ENCODE results near the gene ANXA5. TPM values are rescaled to one million over a fixed set of nuclear protein-coding genes. Genes with fewer than 3 reads are reported as not detected.

The ANXA5 gene
- polyA plus RNA-seq, 1 of the 3 experiments (the other 2 are of a cell fraction): 379 TPM

DNA sequence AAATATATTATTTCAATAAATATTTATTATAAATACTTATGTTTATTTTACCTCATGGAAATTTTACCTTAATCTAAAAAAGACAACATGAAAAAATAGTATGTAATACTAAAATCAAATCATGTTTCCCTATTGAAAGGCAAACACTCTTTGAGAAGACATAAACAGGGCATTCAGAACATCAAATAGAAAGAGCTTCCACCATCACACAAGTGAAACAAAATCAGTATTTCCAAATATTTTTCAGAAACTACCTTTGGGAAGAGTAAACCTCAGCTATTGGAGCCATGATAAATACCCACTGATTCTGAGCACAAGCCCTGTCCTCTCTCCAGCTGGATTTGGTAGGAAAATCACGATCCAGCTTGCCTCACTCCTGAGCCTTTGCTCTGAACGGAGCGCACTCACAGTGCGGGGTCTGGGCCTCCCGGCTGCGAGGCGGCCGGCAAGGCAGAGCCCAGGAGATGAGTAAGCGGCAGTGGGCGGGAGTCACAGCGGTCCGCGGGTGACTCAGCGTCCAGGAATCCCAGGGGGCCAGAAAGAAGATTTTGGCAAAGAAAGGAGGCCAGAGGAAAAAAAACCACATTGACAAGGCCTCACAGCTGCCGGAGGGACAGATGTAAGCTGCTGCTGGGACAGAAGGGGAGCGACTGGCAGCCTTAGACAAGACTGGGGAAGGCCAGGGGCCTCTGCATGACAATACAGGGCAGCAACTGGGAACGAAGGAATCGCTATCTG, 14.7 kb upstream of the ANXA5 start:
- Histone ChIP-seq H3K36me3 (replicated peaks in 1 of 2; ENCODE audit: control insufficient read depth in 1 of 2, insufficient read depth in 2 of 2, low read length in 1 of 2) (no peaks in the 10 kb centered on the region), H3K79me2 (ENCODE audit: insufficient read depth) (no peaks in the 10 kb centered on the region), H2AFZ (ENCODE audit: low read depth) (peak overlapping the region; percentile 99), H3K9me2 (no peaks in the 10 kb centered on the region), H3K27ac (ENCODE audit: low read depth in 2 of 2, low read length in 1 of 2) (peak overlapping the region; percentile 80 to 97; a peak in 3 of 4 replicates), H3K4me2 (peak overlapping the region; percentile 78), H3F3A (replicated peaks; ENCODE audit: insufficient read depth) (peaks cover 9% of the 10 kb centered on the region), H3K9ac (peak overlapping the region; percentile 73), H4K20me1 (ENCODE audit: insufficient read depth) (no peaks in the 10 kb centered on the region), H3K4me1 (ENCODE audit: control insufficient read depth in 1 of 2, insufficient read depth in 2 of 2, low read depth in 1 of 2, low read length in 1 of 2) (peaks cover 4 to 16% of the 10 kb centered on the region in 2 experiments; a peak in 2 of 4 replicates), H3K4me3 (ENCODE audit: low read depth in 2 of 2, low read length in 1 of 2) (peak overlapping the region; percentile 24 to 52; a peak in 2 of 4 replicates), H3K27me3 (ENCODE audit: insufficient read depth) (no peaks in the 10 kb centered on the region), H3K9me3 (no peaks in the 10 kb centered on the region)
- WGBS (ENCODE audit: low lambda C conversion rate): 7% methylated on average over 18 of the region's 18 CpGs
- POLR2A ChIA-PET: interaction anchor here (1.1 kb wide), 1 partner anchor 15 kb away, joined by 7 read pairs; the partner anchor contains the start of gene ANXA5
- DNase-seq: peak; percentile 65
- CTCF ChIA-PET: interaction anchor here (0.6 to 1.2 kb wide), 2 partner anchors 29 to 227 kb away, joined by 3 read pairs; no protein-coding TSS in a partner anchor
- TF ChIP-seq, protein P1, sequence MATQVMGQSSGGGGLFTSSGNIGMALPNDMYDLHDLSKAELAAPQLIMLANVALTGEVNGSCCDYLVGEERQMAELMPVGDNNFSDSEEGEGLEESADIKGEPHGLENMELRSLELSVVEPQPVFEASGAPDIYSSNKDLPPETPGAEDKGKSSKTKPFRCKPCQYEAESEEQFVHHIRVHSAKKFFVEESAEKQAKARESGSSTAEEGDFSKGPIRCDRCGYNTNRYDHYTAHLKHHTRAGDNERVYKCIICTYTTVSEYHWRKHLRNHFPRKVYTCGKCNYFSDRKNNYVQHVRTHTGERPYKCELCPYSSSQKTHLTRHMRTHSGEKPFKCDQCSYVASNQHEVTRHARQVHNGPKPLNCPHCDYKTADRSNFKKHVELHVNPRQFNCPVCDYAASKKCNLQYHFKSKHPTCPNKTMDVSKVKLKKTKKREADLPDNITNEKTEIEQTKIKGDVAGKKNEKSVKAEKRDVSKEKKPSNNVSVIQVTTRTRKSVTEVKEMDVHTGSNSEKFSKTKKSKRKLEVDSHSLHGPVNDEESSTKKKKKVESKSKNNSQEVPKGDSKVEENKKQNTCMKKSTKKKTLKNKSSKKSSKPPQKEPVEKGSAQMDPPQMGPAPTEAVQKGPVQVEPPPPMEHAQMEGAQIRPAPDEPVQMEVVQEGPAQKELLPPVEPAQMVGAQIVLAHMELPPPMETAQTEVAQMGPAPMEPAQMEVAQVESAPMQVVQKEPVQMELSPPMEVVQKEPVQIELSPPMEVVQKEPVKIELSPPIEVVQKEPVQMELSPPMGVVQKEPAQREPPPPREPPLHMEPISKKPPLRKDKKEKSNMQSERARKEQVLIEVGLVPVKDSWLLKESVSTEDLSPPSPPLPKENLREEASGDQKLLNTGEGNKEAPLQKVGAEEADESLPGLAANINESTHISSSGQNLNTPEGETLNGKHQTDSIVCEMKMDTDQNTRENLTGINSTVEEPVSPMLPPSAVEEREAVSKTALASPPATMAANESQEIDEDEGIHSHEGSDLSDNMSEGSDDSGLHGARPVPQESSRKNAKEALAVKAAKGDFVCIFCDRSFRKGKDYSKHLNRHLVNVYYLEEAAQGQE (IDR thresholded peaks at IDR 0.05; ENCODE audit: low read depth, low read length): peak; percentile 71; the same call in 1 of the 2 replicates
- peak; percentile 74; the same call in 1 of the 2 replicates for TF ChIP-seq RXRA (IDR thresholded peaks at IDR 0.05; ENCODE audit: borderline replicate concordance, low read depth)
- no peak for TF ChIP-seq SMC3 (IDR thresholded peaks at IDR 0.05; ENCODE audit: low read depth, low read length)
- no peak for TF ChIP-seq IRF3 (IDR thresholded peaks at IDR 0.05; ENCODE audit: low read depth, low read length)
- TF ChIP-seq GABPA (IDR thresholded peaks at IDR 0.05; ENCODE audit: low read depth): no peak
- TF ChIP-seq EZH2phosphoT487 (IDR thresholded peaks at IDR 0.05; ENCODE audit: borderline replicate concordance, low read depth): no peak
- TF ChIP-seq, protein P2, sequence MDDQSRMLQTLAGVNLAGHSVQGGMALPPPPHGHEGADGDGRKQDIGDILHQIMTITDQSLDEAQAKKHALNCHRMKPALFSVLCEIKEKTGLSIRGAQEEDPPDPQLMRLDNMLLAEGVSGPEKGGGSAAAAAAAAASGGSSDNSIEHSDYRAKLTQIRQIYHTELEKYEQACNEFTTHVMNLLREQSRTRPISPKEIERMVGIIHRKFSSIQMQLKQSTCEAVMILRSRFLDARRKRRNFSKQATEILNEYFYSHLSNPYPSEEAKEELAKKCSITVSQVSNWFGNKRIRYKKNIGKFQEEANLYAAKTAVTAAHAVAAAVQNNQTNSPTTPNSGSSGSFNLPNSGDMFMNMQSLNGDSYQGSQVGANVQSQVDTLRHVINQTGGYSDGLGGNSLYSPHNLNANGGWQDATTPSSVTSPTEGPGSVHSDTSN (IDR thresholded peaks at IDR 0.05): peak; percentile 61
- no peak for TF ChIP-seq ELF1 (IDR thresholded peaks at IDR 0.05)
- no peak for TF ChIP-seq RFX5 (IDR thresholded peaks at IDR 0.05; ENCODE audit: low read length)
- TF ChIP-seq NFIC (IDR thresholded peaks at IDR 0.05; ENCODE audit: borderline replicate concordance): peak; percentile 92
- TF ChIP-seq RCOR1 (IDR thresholded peaks at IDR 0.05; ENCODE audit: low read length): no peak
- TF ChIP-seq POLR2AphosphoS5 (IDR thresholded peaks at IDR 0.05; ENCODE audit: low read depth, low read length): peak; percentile 76
- TF ChIP-seq GATA2 (CRISPR knock-in tag; IDR thresholded peaks at IDR 0.05): no peak
- TF ChIP-seq, protein P3, sequence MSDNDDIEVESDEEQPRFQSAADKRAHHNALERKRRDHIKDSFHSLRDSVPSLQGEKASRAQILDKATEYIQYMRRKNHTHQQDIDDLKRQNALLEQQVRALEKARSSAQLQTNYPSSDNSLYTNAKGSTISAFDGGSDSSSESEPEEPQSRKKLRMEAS (IDR thresholded peaks at IDR 0.05; ENCODE audit: low read depth): peak; percentile 76
- TF ChIP-seq, protein P4, sequence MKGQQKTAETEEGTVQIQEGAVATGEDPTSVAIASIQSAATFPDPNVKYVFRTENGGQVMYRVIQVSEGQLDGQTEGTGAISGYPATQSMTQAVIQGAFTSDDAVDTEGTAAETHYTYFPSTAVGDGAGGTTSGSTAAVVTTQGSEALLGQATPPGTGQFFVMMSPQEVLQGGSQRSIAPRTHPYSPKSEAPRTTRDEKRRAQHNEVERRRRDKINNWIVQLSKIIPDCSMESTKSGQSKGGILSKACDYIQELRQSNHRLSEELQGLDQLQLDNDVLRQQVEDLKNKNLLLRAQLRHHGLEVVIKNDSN (IDR thresholded peaks at IDR 0.05; ENCODE audit: borderline replicate concordance, low read depth): no peak
- no peak for TF ChIP-seq CTCF (IDR thresholded peaks at IDR 0.05)
- no peak for TF ChIP-seq USF2 (IDR thresholded peaks at IDR 0.05; ENCODE audit: borderline replicate concordance, low read depth, low read length)
- TF ChIP-seq EP300 (IDR thresholded peaks at IDR 0.05; ENCODE audit: borderline replicate concordance in 1 of 2, low read depth in 1 of 2, low read length in 1 of 2): peak in 1 of 2 experiments; percentile 90; a peak in 2 of 4 replicates
- no peak for TF ChIP-seq YY1 (IDR thresholded peaks at IDR 0.05; ENCODE audit: low read depth)
- peak; percentile 84; the same call in 1 of the 2 replicates for TF ChIP-seq SIN3A (IDR thresholded peaks at IDR 0.05; ENCODE audit: borderline replicate concordance, low read depth, low read length)
- TF ChIP-seq NRF1 (IDR thresholded peaks at IDR 0.05; ENCODE audit: low read depth, low read length): no peak
- peak; percentile 80 for TF ChIP-seq TAF1 (IDR thresholded peaks at IDR 0.05; ENCODE audit: borderline replicate concordance, low read depth, low read length)
